DMS114 treated with DMSO at 0.1 percent for 48 hours (cell line): ENCODE measurements around the gene SF3B1.
A peak's percentile ranks its signal among the peaks of the same experiment; 100 is the strongest.
"Not testable (repeated sequence)": the region's sequence is repeated elsewhere in the genome, so short reads cannot be mapped to it uniquely, and the experiment has no call there.

Experiments used
- DNase-seq: peaks from one replicate; lab custom pipeline; 2025; ENCODE audit not compliant: unreplicated experiment; lab: John Stamatoyannopoulos, UW

Gene SF3B1, protein sequence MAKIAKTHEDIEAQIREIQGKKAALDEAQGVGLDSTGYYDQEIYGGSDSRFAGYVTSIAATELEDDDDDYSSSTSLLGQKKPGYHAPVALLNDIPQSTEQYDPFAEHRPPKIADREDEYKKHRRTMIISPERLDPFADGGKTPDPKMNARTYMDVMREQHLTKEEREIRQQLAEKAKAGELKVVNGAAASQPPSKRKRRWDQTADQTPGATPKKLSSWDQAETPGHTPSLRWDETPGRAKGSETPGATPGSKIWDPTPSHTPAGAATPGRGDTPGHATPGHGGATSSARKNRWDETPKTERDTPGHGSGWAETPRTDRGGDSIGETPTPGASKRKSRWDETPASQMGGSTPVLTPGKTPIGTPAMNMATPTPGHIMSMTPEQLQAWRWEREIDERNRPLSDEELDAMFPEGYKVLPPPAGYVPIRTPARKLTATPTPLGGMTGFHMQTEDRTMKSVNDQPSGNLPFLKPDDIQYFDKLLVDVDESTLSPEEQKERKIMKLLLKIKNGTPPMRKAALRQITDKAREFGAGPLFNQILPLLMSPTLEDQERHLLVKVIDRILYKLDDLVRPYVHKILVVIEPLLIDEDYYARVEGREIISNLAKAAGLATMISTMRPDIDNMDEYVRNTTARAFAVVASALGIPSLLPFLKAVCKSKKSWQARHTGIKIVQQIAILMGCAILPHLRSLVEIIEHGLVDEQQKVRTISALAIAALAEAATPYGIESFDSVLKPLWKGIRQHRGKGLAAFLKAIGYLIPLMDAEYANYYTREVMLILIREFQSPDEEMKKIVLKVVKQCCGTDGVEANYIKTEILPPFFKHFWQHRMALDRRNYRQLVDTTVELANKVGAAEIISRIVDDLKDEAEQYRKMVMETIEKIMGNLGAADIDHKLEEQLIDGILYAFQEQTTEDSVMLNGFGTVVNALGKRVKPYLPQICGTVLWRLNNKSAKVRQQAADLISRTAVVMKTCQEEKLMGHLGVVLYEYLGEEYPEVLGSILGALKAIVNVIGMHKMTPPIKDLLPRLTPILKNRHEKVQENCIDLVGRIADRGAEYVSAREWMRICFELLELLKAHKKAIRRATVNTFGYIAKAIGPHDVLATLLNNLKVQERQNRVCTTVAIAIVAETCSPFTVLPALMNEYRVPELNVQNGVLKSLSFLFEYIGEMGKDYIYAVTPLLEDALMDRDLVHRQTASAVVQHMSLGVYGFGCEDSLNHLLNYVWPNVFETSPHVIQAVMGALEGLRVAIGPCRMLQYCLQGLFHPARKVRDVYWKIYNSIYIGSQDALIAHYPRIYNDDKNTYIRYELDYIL

DNA sequence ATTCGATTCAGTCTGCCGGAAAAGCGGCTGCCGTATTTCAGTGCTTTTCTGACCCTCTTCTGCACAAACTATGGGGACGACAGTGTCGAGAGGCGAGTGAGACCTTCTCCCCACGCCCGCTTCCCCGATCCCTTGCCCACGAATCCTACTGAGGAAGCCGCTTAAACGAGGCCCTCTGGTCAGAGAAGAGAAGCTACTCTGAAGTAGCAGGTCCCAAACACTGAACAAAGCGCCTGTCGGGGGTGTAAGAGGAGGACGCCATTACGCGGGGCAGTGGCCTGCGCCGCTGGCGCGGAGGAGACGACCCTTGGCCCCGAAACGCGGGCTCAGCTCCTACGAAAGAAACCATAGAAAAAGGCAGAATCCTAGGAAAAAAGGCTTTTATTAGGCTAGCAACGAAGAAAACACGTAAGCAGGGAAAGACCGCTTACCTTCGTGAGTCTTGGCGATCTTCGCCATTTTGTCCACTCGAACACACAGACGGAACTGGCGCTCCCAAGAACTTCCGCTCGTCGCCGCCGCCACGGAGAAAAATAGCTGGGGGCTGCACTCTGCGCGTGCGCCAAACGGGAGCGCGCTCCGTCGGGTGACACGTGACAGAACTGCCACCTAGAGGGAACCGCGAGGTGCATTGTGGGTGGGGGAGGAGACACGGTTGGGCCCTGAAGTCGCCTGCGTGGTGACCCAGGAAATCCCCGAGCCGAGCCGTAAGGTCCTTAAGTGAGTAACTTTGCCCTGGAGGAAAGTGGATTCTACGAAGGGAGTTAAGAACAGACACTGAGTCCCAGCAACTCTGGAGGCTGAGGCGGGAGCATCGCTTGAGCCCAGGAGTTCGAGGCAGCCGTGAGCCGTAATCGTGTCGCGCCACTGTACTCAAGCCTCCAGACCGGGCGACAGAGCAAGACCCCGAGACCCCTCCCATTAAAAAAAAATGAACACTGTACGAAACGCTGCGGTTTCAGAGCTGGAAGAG lies at the start of gene SF3B1:
Gene SF3B1, minus strand, starts transcription at position 488 of the 973 bp plus-strand sequence. Its CDS starts 29 bp downstream, at position 459.
- DNase-seq = peak; percentile 90

DNA sequence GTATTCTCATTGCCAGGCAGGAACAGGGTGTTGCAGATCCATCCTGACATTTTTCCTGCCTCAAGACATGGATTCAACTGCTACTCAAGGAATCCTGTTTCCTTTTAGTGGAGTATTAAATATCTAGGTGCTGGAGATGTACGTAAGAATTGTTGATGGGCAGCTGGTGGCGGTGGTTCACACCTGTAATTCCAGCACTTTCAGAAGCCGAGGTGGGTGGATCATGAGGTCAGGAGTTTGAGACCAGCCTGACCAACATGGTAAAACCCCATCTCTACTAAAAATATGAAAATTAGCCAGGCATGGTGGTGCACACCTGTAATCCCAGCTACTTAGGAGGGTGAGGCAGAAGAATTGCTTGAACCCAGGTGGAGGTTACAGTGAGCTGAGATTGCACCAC lies 49.4 kb upstream of the SF3B1 start:
- DNase-seq = not testable (repeated sequence)

DNA sequence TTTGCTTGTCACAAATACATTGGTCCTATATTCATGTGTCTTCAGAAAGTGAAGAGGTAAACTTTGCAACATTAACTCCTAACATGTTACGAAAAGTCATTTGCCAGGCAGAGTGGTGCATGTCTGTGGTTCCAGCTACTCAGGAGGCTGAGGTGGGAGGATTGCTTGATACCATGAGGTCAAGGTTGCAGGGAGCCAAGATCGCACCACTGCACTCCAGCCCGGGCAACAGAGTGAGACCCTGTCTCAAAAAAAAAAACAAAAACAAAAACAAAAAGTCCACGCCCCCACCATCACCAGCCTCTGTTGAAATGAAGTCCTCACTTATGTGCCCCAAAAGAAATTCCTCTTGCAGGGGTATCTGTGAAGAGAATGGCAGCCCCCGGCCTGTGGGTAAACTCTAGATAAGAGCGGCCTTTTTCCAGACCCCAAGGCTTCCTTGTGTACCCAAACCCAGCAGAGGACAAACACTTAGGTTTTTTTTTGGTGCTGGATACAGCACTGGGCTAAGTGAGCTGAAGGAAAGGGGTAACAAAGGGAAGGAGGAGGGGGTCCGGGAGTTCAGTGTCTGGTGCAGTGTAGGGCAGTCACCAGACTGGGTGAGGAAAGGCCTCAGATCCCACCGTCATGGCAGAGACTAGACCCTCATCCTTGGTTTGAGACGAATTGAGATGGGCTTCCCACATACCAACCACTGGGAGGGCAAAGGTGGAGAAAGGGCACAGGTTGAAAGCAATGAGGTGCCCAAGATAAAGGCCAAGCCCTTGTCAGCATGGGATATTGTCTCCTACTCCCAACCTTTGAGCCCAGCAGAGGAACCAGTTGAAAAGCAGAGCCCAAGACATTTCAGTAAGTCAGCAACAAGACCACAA lies 45.6 kb upstream of the SF3B1 start:
- no peak for DNase-seq

DNA sequence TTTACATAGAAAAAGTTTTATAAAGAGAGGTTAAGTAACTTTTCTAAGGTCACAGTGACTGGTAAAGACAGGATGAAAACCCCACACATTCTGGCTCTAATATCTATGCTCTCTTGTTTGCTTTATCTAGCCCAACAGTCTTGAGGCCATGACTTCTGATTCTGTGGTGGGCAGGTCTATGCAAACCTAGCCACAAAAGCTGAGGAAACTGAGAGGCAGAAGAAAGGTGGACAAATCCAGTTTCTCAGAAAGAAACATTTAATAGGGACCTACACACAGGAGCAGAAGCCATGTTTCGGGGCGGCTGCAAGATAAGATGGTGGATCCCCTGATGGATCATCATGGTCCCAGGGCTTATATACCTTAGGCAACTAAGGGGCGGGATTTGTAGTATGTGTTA lies 43.0 kb upstream of the SF3B1 start:
- no peak for DNase-seq

DNA sequence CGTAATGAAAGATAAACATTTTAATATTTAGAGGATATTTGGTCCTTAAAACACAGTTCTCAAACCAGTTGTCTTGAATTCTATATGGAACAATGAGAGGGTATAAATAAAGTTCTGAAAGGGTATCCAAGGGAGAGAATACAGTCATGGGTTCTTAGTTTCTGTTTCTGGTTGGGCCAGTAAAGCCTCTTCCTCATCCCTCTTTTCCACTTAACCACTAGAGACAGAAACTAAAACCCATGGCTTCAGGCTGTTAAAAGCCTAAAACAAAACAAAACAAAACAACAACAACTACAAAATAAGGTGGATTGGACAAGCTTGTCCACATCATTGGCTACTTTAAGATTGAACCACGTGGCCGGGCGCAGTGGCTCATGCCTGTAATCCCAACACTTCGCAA lies 37.3 kb upstream of the SF3B1 start:
- no peak for DNase-seq

DNA sequence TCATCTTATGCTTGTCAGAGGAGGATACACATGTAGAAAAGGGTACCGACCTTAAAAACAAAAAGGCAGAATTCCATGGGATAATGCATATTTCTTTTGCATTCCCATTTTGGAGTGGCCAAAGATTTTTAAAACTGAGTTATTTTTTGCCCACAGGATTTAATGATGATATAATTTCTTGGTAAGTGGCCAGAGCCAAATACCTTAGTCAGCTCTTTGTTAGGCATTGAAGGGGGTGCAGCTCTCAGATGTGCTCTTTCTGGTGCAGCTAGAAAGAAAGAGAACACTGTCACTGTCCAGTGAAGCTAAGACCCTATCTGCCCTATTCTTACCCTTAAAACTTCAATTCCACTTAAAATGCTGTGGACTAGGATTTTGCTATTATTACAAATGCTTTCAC lies 29.3 kb upstream of the SF3B1 start:
- no peak for DNase-seq

DNA sequence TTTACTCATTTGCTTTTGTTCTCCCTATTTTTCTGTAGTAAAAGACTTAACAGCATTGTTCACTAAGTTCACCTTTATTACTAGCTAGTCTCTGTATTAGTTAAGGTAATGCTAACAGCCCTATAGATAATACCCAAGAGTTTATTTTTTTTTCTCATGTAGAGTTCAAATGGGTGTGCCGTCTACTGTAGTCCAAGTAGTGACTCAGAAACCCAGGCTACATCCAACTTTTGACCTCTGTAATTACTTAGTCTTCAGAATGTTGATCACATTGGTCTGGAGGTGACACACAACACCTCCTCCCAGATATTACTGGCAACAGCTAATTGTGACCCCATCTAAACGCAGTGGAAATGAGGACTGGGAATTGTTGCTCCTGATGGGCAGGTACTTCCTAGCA lies 26.2 kb upstream of the SF3B1 start:
- no peak for DNase-seq

DNA sequence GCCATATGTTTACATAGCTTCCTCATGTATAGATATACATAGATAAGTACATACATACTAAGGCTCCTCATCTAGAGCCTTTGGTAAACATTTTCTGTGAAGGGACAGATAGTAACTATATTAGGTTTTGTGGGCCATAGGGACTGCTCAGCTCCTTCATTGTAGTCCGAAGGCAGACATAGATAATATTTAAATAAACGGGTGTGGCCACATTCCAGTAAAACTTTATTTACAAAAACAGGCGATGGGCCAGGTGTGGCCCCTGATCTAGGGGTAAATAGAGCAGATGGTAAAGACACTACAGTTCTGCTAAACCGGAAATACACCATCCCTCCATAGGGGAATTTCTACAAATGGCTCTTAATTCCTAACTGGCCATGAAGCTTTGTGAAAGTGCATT lies 25.8 kb upstream of the SF3B1 start:
- DNase-seq = no peak

DNA sequence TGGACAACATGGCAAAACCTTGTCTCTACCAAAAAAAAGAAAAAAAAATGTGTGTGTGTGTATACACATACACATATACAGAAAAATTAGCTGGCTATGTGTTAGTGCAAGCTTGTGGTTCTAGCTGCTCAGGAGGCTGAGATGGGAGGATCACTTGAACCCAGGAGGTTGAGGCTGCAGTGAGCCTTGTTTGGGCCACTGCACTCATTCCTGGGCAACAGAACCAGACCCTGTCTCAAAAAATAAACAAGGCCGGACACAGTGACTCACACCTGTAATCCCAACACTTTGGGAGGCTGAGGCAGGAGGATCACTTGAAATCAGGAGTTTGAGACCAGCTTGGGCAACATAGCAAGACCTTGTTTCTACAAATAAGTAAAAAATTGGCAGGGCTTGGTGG lies 20.6 kb upstream of the SF3B1 start:
- DNase-seq = no peak

DNA sequence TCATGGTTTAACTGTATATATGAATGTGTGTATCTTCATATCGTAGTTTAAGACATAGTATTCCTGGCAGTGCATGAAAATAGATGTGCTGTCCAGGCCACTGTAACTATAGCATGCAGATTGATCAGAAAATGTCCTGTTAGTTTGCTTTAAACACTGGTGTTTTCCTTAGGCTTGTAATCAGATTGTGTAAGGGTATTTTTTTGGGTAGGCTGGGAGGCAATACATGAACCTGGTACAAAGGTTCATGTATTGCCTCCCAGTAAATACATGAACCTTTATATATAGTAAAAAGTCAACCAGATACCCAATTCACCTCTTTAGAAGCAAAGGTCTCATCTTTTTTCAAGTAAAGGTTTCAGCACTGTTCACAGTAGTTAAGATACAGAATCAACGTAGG lies 20.1 kb upstream of the SF3B1 start:
- no peak for DNase-seq

DNA sequence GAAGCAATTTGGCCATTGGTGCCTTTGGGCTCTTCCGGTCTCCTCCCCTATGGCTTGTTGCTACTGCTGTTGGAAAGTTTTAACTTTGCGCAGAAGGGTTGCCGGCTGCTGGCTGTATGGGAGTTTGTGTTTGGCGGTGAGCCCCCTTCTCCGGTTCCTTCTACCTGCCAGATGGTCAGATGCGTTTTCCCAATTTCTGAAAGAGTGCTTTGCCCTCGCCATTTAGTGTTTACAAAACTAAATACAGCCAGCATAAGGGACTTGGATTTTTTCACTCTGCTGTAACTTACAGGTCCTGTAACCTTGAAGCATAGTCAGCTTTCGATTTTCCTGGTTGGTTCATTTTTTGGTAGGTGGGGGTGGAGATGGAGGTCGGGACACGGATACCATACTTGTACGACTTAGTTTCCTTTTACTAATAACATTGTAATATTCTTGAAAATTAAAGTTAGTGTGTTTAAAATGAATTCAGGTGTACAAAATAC lies 19.1 kb upstream of the SF3B1 start:
- peak; percentile 40 for DNase-seq

DNA sequence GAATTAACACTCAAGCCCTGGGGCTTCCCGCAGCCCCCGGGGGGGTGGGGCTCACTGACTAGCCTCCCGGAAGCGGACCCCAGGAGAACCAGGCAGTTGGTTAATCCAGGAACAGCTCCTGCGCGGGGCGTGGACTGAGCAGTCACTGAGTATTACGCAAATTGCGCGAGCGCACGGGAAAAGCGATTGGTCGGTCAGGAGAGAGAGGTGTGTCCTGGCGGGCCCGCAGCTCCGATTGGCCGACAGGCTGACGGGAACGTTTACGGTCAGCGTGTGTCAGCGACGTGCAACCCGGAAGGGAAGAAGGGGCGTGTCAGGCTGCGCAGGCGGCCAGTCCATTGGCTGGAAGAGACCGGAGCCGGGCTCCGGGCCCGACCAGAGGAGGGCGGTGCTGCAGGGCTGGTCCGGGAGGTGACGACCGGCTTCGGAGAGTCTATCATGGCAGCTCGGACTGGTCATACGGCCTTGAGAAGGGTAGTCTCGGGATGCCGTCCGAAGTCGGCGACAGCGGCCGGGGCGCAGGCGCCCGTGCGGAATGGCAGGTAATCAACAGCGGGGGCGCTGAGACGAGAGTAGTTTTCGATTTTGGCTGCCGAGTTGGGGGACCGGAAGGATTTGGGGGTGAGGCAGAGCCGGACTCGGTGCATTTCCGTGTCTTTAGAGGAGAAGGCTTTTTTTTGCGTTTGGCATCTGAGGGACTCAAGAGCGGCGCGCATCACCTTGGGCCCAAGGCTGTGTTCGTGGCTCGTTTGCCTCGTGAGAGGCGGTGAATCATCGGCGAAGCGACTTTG lies 18.5 kb upstream of the SF3B1 start, which contains the start of gene COQ10B:
Gene COQ10B, plus strand, starts transcription at position 430 of the 791 bp plus-strand sequence. Its CDS starts 9 bp downstream, at position 439.
- peak; percentile 98 for DNase-seq

DNA sequence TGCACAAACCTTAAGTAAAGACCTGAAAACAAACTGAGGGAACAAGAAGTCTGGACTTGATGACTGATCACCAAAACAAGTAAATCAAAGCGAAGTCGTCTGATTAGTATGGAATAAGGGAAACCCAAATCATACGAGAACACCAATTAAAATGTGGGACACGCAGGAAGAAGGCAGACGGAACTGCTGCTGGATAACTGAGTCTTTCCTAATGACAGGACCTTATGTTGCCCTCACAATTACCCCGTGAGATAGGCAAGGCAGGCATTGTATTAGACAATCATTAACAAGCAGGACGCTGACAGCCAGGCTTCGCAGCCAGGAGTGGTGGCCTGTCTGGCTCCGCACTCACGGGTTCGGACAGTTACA lies 17.9 kb upstream of the SF3B1 start:
- DNase-seq = peak; percentile 68

DNA sequence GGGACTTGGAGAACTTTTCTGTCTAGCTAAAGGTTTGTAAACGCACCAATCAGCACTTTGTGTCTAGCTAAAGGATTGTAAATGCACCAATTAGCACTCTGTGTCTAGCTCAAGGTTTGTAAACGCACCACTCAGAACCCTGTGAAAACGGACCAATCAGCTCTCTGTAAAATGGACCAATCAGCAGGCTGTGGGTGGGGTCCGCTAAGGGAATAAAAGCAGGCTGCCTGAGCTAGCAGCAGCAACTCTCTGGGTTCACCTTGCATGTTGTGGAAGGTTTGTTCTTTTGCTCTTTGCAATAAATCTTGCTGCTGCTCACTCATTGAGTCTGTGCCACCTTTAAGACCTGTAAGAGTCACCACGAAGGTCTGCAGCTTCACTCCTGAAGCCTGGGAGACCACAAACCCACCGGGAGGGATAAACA lies 16.1 kb upstream of the SF3B1 start:
- DNase-seq = not testable (repeated sequence)

DNA sequence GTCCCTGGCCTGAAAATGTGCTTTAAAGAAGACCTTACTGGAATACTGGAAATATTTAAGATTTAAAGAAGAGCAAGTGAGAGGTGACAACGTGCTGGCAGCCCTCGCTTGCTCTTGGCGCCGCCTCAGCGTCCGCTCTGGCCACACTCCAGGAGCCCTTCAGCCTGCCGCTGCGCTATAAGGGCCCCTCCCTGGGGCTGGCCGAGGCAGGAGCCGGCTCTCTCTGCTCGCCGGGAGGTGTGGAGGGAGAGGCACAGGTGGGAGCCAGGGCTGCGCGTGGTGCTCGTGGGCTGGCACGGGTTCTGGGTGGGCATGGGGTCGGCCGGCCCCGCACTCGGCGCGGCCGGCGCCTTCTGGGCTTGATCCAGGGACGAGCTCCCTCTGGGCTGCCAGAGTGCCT lies 15.6 kb upstream of the SF3B1 start:
- no peak for DNase-seq

DNA sequence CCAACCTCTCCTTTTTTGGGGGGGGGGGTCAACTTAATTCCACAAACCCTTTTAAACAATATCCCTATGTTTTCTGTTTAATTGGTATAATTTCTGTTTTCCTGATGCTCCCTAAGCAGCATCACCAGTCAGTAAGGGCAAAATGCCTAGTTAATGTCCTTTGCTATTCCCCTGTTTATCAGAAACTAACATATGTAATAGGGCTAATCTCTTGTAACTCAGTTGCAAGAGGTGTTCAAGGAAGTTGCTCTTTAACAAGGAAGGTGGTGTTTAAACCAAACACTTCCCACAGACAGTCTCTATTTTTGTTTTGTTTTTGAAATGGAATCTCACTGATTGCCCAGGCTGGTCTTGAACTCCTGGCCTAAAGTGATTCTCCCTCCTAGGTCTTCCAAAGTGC lies 12.0 kb upstream of the SF3B1 start:
- no peak for DNase-seq

DNA sequence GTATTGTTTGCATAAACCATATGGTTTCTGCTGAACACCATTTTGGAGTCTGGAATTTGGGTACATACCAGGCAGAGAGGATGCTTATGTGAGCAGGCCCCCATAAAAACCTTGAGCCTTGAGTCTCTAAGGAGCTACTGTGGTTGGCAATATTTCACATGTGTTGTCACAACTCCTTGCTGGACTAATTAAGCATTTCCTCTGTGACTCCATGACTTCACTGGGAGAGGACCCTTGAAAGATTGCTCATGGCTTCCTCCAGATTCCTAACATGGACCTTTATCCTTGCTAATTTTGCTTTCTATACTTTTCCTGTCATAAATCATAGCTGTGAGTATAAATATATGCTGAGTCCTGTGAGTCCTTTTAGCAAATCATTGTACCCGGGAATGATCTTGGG lies 10.9 kb upstream of the SF3B1 start:
- no peak for DNase-seq

DNA sequence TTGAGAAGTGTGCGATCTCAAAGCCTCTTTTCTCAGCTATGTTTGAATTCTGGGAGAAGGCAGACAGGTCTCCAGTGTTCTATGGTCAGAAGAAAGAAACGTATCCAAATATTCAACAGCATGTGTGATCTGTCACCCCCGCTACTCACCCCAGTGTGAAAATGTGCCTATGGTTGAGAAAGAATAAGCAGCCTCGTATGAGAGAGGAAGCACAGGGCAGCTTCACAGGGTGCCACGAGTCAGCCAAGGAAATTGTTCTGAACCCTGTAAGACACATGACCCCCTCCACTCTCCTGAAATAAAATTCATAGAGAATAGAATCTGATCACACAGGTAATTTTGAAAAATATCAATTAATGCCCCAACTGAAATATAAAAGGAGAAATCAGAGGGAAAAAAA lies 8.0 kb upstream of the SF3B1 start:
- DNase-seq = no peak
